Tibial nerve (tissue), 4 donors: ENCODE data around the gene VSTM2L. TPM values are rescaled to one million over a fixed set of nuclear protein-coding genes. Genes with fewer than 3 reads are reported as not detected.

Experiments
- DNase-seq, 2 donors: peaks; one replicate each; pipeline ENCODE4 v3.0.0-alpha.2; 2019; ENCODE audit warnings: low spot score in 2 of 2
- H3K27ac ChIP-seq, 4 donors: fragments of 200-600 bp; sonication (generic) in 3 of 4; one replicate each; pipeline ENCODE4 v1.5.1; 2017 to 2019; ENCODE audit warnings: mild to moderate bottlenecking in 1 of 4
- H3K27me3 ChIP-seq, 2 donors: fragments of 200-600 bp; sonication (generic) in 1 of 2; one replicate each; pipeline versions ENCODE4 v1.5.1 to v1.6.0; 2017 to 2019
- H3K36me3 ChIP-seq, 3 donors: fragments of 200-600 bp; sonication (generic); one replicate each; pipeline ENCODE4 v1.5.1; 2018 to 2019
- H3K4me1 ChIP-seq, 4 donors: fragments of 200-600 bp; sonication (generic) in 3 of 4; one replicate each; pipeline ENCODE4 v1.5.1; 2017 to 2019
- H3K4me3 ChIP-seq, 4 donors: fragments of 200-600 bp; sonication (generic) in 3 of 4; one replicate each; pipeline ENCODE4 v1.5.1; 2017 to 2019; ENCODE audit warnings: mild to moderate bottlenecking in 1 of 4, moderate library complexity in 1 of 4
- H3K9me3 ChIP-seq, 4 donors: fragments of 200-600 bp; sonication (generic) in 3 of 4; one replicate each; pipeline ENCODE4 v1.5.1; 2017 to 2019
- EP300 ChIP-seq, 2 donors: sonication (generic); formaldehyde crosslinking; IDR thresholded peaks; one replicate each; pipeline ENCODE4 v1.6.1; 2017; ENCODE audit warnings: antibody characterized with exemption in 2 of 2, mild to moderate bottlenecking in 1 of 2
- POLR2A ChIP-seq, 2 donors: fragments of 450-650 bp; IDR thresholded peaks; one replicate each; pipeline ENCODE4 v1.6.1; 2017; ENCODE audit warnings: antibody characterized with exemption in 2 of 2, mild to moderate bottlenecking in 2 of 2, moderate library complexity in 2 of 2
- WGBS, 2 donors: methylation state at CpG; one replicate each; pipeline ENCODE4 v1.1.5; 2018; 5-methylcytosine and 5-hydroxymethylcytosine counted together
- total RNA-seq, 4 donors: library from RNA; depleted of rRNA; stranded (reverse); fragments of >200 nt; gene quantifications; one replicate each; pipeline ENCODE4 v1.1.0, GENCODE V29; 2016
- TF ChIP-seq, protein P1 (sequence below), 5 experiments: fragments of 200-600 bp in 3 of 5; fragments of 450-650 bp in 2 of 5; sonication (generic) in 3 of 5; IDR thresholded peaks; one replicate each; pipeline ENCODE4 v1.5.1; 2016 to 2019; ENCODE audit warnings: antibody characterized with exemption in 5 of 5, mild to moderate bottlenecking in 3 of 5, moderate library complexity in 2 of 5

Gene VSTM2L
- total RNA-seq, 4 donors from 2014 or later, result 0.44 TPM; not detected in 3

DNA sequence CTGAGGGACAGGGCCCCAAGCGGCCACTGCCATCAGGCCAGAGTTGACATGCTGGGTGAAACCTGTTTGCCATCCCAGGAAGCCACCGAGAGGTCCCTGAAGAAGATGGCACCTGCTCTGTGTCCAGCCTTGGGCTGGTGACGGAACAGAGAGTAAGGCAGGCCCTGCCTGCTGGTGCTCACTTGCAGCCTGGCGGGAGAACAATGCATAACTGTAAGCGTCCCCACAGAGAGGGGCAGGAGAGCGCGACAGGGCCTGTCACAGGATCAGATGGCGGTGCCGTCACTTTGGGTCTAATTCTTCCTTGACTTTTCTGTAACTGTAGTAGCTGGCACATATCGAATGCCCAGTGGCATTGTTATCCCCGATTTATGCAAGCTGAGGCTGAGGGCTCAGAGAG, 29.0 kb upstream of the VSTM2L start:
- no peaks in the 10 kb centered on the region for H3K9me3 ChIP-seq
- H3K27ac ChIP-seq, result no peak overlapping the region
- WGBS, 2 donors, result 91% methylated on average over 7 to 11 of the region's 11 CpGs
- H3K4me1 ChIP-seq, result no peaks in the 10 kb centered on the region
- TF ChIP-seq, protein P1, sequence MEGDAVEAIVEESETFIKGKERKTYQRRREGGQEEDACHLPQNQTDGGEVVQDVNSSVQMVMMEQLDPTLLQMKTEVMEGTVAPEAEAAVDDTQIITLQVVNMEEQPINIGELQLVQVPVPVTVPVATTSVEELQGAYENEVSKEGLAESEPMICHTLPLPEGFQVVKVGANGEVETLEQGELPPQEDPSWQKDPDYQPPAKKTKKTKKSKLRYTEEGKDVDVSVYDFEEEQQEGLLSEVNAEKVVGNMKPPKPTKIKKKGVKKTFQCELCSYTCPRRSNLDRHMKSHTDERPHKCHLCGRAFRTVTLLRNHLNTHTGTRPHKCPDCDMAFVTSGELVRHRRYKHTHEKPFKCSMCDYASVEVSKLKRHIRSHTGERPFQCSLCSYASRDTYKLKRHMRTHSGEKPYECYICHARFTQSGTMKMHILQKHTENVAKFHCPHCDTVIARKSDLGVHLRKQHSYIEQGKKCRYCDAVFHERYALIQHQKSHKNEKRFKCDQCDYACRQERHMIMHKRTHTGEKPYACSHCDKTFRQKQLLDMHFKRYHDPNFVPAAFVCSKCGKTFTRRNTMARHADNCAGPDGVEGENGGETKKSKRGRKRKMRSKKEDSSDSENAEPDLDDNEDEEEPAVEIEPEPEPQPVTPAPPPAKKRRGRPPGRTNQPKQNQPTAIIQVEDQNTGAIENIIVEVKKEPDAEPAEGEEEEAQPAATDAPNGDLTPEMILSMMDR (IDR thresholded peaks at IDR 0.05), result no peak
- TF ChIP-seq POLR2A (IDR thresholded peaks at IDR 0.05), result no peak
- no peak for DNase-seq
- H3K36me3 ChIP-seq, result peaks cover 0 to 70% (median 0%) of the 10 kb centered on the region in 3 donors
- no peak overlapping the region for H3K4me3 ChIP-seq
- no peaks in the 10 kb centered on the region for H3K27me3 ChIP-seq

DNA sequence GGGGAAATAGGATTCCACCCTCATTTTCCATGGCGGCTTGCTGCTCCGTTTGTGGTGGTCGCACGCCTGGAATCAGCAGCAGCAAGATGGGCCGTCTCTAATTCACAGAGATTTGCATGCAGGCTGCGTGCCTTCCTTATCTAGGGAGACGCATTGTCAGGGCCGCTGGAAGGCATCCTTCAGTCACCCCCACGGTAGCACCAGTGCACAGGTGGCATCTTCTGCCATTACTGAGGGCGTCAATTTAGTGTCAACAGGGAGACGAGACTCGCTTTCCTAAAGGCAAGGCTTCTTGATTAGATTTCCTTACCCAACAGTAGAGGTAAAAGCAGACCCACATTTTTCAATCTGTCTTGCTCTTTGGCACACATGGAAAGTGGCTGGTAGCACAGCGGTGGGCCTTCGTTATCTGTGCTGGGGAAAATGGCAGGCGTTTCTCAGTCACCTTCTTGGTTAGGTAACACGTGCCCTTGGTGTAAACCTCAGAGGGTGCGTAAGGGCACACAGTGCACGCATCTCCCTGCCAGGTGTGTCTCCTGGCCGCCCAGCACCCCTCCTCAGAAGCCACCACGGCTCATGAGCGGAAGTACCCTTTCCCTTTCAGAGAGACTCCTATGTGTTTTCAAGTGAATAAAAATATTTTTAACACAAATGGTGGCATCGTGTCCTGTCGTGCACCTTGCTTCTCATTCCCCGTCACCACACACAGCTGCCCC, 27.3 kb upstream of the VSTM2L start:
- Histone ChIP-seq H3K36me3 (peaks cover 0 to 53% (median 0%) of the 10 kb centered on the region in 3 donors), H3K9me3 (no peaks in the 10 kb centered on the region), H3K27ac (no peak overlapping the region), H3K4me3 (no peak overlapping the region), H3K27me3 (no peaks in the 10 kb centered on the region), H3K4me1 (no peaks in the 10 kb centered on the region)
- TF ChIP-seq EP300 (IDR thresholded peaks at IDR 0.05), result no peak
- TF ChIP-seq, protein P1 (IDR thresholded peaks at IDR 0.05), result no peak
- TF ChIP-seq POLR2A (IDR thresholded peaks at IDR 0.05), result no peak
- 88 to 90% methylated on average over 24 of the region's 24 CpGs for WGBS, 2 donors
- DNase-seq, result no peak

DNA sequence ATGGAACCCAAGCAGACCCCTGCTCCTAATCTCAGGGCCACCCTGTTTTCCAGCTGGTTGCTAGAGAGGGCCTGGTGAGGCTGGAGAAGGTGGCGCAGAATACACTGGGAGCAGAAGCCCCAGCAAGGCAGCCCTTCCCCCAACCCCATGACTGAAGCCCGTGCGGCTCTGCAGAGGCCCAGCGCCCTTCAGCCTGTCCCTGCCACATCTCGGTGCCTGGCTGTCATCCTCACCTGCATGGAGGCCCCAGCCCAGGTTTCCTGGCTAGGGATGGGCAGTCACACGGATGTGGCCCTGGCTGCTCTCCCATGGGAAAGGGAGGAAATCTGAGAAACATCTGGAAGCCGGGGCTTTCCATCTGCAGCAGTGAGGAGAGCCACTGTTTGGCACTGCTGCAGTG, 26.1 kb upstream of the VSTM2L start:
- TF ChIP-seq, protein P1 (IDR thresholded peaks at IDR 0.05), result no peak
- TF ChIP-seq POLR2A (IDR thresholded peaks at IDR 0.05), result no peak
- H3K36me3 ChIP-seq, result peaks cover 0 to 40% (median 0%) of the 10 kb centered on the region in 3 donors
- 56 to 81% methylated on average over 7 of the region's 7 CpGs for WGBS, 2 donors
- no peak overlapping the region for H3K4me3 ChIP-seq
- H3K9me3 ChIP-seq, result no peaks in the 10 kb centered on the region
- H3K4me1 ChIP-seq, result no peaks in the 10 kb centered on the region
- no peak for DNase-seq
- no peaks in the 10 kb centered on the region for H3K27me3 ChIP-seq
- no peak overlapping the region for H3K27ac ChIP-seq

DNA sequence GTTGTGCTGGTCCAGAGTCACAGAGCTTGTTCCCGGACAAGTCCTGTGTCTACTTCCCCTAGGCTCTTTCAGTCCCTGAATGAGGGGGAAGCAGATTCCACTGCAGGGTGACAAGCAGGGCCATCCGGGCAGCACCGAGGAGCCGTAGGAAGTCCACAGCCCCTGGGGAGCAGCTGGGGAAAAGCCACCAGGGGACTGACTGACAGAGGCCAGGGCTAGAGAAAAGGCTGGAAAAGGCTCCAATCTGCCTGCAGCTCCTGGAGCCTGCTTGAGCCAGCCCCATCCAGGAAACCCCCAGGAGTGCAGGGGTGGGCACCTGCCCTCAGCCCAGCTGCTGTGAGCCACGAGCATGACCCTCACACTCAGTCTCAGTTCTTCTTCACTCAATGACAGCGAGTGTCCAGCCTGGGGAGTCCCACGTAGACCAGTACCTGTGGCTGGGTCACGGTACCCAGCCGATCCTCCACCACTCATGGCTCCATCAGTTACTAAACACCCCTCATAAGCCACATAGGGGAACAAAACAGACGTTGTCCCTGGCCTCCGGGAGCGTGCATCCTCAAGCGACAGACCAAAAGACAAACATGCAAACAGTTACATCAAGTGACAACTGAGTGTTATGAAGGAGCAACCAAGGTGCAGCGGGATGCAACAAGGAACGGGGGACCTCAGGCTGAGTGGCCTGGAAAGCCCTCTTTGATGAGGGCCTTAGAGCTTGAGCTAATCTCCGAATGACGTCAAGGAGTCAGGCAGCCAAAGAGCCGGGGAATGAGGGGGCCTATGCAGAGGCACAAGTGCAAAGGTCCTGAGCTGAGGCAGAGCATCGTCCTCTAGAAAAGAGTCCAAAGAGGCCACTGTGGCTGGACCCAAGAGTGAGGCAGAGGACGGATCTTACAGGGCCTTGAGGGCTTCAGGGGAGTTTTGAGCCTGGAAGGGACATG, 24.8 kb upstream of the VSTM2L start:
- no peaks in the 10 kb centered on the region for H3K9me3 ChIP-seq
- WGBS, 2 donors, result 57 to 62% methylated on average over 16 to 20 of the region's 20 CpGs
- H3K27me3 ChIP-seq, result peaks cover 0 to 8% of the 10 kb centered on the region in 2 donors
- TF ChIP-seq, protein P1 (IDR thresholded peaks at IDR 0.05), result no peak
- TF ChIP-seq POLR2A (IDR thresholded peaks at IDR 0.05), result no peak
- no peak for TF ChIP-seq EP300 (IDR thresholded peaks at IDR 0.05)
- peaks cover 0 to 28% (median 0%) of the 10 kb centered on the region in 3 donors for H3K36me3 ChIP-seq
- DNase-seq, result no peak
- H3K4me1 ChIP-seq, result no peaks in the 10 kb centered on the region
- no peak overlapping the region for H3K4me3 ChIP-seq
- no peak overlapping the region for H3K27ac ChIP-seq
